SKM-1 (cell line): ENCODE data around the gene TMEM170A.
"Not testable (repeated sequence)": the region's sequence is repeated elsewhere in the genome, so short reads cannot be mapped to it uniquely, and the experiment has no call there.

ENCODE experiments used
- DNase-seq: peaks from one replicate; lab custom pipeline; 2025; ENCODE audit not compliant: unreplicated experiment; lab: John Stamatoyannopoulos, UW

TMEM170A gene, protein sequence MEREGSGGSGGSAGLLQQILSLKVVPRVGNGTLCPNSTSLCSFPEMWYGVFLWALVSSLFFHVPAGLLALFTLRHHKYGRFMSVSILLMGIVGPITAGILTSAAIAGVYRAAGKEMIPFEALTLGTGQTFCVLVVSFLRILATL

DNA sequence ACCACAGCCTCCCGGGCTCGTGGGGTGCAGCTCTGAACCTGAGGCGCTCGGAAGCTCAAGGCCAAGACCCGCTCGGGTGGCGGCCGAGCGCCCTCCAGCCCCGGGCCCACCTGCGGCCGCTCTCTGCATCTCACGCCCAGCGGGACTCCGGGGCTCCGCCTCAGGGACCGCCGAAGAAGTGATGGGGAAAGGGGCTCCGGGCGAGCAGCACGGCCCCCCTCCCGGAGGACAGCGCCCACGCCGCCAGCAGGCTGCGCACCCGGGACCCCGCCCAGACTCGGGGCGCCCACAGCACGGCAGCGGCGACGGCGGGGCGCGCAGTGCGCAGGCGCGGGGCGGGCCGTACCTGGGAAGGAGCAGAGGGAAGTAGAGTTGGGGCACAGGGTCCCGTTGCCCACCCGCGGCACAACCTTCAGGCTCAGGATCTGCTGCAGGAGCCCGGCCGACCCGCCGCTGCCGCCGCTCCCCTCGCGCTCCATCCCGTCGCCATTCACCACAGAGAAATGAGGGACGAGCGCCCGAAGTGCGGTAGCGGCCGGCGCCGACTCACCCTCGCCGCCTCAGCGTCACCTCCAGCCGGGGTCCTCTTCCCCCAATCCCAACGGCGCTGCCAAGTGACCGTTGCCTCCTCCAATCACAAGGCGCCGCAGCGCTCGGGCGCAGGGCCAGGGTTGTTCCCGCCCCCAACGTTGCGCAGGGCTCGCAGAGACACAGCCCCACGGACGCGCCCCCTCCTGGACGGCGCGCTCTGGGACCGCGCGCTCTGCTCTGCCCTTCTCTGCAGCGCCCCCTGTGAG, at the start of gene TMEM170A:
TMEM170A (minus strand) TSS at position 568 of the 797 bp plus-strand sequence; CDS start at position 479, 89 bp downstream.
- peak; percentile 97 for DNase-seq

DNA sequence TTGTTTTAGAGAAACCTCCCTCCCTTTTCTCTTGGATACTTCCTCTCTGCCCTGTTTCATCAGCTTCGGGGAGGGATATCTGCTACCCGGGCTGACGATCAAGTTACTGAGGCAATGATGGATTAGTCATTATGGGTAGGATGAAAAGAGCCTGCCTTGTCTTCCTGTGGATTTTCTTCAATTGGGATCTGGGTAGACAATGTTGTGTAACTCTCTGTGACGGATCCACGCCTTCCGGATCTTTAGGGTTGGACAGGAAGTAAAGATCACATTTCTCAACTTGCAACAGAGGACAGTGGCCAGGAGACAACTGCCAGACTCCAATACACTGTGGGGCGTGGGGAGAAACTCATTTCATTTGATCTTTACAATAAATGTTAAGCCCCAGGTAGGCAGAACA, 42.1 kb upstream of the TMEM170A start:
- DNase-seq = peak; percentile 78

DNA sequence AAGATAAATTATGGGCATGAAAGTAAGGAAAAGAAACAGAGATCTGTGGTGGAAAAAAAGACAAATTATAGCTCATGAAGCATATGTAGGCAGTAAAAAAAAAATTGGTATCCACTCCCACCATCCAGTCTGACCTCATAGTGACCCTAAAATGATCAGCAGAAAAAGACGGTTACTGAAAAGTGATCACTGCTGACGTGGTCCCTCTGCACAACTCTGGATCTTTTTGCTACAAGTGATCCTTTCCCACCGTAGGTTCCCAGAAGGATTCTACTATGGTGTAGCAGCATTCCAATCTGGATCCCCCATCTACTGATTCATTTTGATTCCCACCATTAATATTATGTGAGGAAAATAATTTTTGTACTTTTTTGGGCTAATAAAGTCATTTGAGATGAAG, 41.6 kb upstream of the TMEM170A start:
- no peak for DNase-seq

DNA sequence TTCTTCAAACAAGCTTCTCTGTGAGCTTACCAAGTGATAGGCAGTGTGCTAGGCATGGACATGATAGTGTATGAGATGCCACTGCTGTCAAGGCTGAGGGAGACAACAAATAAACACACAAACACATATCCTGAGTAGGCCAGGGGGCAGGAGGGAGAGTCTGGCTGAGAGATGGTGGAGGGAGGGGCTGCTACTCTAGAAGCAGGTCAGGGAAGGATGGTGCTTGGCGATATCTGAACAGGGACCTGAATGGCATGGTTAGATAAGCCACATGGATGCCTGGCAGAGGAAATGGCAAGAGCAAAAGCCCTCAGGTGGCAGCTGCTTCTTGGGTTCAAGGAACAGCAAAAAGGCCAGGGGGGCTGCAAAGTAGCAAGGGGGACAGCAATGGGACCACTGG, 39.3 kb upstream of the TMEM170A start:
- no peak for DNase-seq

DNA sequence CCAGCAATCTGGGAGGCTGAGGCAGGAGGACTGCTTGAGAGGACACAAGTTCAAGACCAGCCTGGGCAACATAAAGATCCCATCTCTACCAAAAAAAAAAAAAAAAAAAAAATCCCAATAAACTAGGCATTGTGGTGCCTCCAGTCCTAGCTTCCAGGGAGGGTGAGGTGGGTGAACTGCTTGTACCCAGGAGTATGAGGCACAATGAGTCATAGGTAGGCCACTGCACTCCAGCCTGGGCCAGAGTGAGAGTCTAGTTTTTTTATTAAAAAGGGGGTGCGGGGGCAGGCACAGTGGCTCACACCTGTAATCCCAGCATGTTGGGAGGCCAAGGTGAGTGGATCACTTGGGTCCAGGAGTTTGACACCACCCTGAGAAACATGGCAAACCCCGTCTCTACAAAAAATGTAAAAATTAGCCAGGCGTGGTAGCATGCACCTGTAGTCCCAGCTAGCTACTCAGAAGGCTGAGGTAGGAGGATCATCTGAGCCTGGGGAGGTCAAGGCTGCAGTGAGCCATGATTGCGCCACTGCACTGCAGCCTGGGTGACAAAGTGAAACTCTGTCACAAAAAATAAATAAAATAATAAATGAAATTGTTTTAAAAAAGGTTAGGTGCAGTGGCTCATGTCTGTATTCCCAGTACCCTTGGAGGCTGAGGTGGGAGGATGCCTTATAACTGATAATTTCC, 38.6 kb upstream of the TMEM170A start:
- DNase-seq = no peak

DNA sequence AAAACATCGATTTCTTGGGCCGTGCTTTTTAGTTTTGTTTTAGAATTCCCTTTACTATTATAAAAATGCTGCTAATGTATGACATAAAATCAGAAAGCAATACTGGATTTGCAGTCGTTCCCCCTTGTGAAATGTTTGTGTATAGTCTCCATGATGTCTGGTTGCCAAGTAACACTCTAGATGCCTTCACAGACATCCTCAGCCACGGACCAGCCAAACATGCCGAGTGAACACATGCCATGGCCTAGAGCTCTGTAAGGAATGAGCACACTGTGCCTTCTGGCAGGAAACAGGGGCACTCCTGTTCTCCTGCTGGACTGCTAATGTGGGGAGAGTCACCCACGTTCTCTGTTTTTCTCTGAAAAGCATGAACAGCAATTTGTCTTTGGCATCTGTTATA, 37.3 kb upstream of the TMEM170A start:
- DNase-seq = not testable (repeated sequence)

DNA sequence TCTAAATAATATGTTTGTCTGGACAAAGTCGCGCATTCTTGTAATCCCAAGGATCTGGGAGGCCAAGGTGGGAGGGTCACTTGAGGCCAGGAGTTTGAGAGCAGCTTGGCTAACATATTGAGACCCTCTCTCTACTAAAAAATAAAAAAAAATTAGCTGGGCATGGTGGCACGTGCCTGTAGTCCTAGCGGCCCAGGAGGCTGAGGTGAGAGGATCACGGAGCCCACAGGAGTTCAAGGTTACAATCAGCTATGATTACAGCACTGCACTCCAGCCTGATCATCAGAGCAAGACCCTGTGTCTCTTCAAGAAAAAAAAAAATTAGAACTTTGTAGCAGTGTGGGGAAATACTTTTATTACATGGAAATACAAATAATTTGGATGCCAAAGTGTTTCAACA, 36.9 kb upstream of the TMEM170A start:
- no peak for DNase-seq

DNA sequence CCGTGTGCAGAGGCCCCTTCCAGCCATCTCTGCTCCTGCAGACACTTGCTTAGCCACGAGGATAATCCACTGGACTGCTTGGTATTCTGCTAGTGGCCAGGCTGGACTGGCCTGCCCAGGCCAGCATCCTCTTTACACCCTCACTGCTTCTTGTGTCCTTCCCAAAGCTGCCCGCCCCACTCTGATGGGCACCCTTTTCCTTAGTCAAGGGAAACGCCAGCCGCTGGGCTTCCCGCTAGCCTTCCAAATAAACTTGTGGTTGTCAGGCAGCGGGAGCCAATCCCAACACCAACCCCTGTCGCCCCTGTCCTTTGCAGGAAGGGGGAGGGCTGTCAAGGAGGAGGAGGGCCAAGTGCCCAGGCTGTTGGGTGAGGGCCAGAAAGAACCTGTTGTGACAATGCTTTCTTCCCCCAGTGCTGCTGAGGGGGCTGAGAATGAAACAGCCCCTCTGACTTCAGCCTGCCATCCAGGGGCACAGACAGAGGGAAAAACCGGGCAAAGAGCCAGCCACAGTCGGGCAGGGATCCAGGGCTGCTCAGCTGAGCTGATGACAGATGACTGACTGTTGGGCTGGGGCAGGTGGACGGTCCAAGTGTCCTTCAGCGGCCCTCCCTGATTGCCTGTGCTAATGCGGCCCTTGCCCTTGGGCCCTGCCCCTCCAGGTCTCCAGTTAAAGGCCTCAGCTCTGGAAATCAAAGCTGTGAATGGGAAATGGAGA, 34.3 kb upstream of the TMEM170A start:
- DNase-seq = not testable (repeated sequence)

DNA sequence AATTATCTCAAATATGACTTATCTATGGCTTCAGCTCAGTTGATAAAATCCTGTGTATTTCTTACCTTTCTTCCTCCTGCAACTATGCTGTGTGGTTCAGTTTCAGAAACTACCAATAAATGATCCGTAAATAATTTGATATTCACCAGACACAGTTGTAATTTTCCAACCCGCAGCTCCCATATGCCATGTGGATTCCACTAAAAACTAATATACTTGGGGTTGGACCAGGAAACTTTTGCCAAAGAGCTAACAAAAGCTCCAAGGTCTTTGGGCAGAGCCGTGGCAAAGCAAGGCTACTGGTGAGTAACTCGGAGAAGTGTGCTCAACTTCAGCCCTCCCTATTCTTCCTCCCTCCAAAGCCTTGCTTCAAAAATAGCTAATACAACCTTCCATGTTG, 33.1 kb upstream of the TMEM170A start:
- DNase-seq = no peak

DNA sequence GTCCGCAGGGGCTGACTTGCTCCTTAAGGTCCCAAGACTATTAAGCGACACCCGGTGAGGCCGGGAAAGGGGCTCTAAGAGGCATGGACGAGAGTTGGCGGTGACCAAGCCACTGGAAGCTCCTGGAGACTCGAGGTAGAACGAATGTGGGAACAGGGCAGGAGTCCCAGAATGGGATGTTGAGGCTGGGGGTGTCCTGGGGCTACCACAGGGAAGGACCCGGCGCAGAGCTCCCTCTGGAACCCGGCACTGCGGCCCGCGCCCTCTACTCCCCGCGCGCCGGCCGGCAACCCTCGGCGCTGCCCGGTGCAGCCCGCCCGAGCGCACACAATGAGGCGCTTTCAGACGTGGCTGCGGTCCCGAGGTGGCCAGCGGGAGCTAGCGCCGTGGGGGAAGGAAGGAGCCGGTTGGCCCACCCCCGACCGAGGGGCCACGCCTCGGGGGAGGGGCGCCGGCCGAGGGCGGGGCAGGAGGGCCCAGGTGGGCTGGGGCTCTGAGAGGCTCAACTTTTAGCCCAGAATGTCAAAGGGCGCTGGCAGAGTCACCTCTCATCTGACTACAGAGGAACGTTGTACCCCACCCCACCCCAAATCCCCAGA, 30.7 kb upstream of the TMEM170A start, which contains the start of gene CHST6:
CHST6 (minus strand) TSS at position 366 of the 599 bp plus-strand sequence. CDS start 15,613 bp downstream, outside the sequence.
- no peak for DNase-seq

DNA sequence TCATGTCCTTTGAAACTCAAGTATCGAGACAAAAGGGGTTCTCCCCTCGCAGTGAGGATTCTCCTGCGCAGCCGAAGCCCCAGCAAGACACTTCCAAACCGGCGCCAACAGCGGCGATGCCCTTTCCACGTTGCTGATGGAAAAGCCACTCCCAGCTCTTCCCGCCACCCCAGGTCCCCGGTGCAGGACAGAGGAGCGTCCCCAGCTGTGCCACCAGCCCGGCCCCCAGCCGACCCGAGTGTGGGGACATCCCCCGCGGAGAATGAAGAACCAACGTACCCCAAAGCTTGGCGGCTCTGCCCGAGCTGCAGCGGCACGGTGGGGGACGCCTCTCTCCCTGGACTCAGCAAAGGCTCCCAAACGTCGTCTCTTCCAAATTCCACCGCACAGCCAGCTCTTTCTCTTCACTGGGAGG, 30.2 kb upstream of the TMEM170A start:
- no peak for DNase-seq

DNA sequence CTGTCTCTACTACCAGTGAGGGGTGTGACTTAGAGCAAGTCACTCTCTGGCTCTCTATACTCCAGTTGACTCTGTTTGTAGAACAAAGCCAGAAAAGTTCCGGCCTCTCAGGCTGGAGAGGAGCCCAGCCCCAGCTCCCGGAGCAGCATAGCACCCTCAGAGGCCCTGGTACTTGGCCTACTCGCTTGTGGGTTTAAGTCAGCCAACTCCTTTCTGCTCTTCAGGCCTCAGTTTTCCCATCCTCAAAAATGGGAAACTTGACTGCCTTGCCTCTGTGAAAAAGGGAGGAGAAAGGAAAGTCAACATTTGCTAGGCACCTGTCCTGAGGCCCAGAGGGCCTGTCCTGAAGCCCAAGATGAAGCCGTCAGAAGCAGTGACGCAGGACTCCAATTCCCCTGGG, 29.7 kb upstream of the TMEM170A start:
- no peak for DNase-seq

DNA sequence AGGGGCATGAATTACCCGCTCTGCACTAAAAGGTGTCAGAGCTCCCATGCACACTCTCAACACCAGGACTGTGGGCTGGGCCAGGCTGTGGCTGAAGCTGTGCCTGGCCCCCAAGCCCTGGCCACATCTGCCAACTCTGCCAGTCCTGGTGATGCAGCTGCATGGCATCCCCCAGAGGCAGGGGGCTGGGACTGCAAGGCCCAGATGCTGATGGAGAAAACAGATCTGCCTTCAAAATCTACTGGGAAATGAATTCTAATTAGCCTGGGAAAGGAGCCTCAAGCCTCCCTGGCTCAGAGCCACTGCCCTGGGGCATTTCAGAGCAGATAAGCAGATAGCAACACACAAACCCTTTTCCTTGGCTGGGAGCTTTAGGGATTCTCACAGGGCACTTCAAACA, 27.4 kb upstream of the TMEM170A start:
- DNase-seq = no peak

DNA sequence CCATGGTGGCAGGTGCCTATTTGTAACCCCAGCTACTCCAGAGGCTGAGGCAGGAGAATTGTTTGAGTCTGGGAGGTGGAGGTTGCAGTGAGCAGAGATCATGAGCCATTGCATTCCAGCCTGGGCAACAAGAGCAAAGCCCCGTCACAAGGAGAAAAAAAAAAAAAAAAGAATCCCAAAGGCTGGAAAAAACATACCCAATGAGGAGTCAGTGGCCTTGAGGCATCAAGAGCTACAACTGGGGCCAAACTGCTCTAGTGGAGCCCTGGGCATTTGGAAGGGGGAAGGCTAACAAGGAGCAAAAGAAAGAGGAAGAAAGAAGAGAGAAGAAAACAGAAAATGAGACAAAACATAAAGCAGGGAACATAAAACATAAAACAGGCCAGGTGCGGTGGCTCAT, 23.8 kb upstream of the TMEM170A start:
- no peak for DNase-seq

DNA sequence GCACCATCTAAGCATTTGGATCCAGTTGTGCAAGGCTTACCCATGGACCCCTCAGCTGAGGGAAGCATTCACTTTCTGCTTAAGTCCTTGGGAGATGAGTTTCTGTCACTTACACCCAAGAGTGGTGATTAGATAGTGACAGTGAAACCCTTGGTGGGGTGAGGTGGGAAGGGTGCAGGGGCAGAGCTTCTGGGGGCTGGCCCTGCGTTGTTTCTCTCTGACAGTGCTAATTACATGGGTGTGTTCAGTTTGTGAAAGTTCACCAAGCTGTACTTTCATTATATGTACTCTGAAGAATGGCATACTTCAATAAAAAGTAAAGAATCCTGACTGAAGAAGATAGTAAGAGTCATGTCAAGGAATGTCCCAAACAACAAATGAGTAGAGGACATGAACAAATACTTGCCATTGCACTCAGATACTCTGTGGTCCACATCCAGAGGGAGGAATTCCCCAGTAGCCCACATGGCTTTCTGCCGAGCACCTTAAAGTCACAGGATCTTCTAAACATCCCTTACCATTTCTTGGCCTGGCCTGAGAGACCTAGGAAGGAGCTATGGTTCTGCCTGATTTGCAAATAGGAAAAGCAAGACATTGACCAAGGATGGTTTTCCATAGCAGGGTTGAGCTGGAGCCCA, 22.3 kb upstream of the TMEM170A start:
- no peak for DNase-seq

DNA sequence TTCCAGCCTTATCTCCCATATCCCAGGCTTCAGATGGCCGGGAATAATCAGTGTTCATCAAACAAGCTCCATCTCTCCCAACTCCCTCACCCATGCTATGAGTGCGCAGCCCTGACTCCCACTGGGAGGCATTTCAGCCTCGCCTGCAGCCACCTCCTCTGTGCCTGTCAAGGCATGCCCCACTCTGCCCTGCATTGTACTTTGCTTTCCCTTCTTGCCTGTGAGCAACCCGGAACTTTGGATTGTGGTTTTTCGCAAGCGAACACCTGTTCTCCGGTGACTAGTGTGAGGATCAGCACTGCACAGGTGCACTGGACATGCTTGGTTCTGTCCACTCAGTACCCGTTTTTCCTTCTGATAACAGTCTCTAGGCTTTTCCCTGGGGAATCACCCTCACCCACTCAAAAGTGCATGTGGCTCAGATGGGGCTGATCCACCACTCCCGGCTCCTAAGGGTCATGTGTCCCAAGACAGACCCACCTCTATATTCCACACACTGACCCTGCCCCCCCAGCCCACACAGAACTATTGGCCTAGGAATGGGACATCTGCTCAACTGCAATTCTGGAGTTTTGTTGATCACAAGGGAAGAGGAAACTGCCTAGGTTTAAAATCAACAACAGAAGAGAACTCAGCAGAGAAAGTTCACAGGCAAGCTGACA, 21.7 kb upstream of the TMEM170A start:
- no peak for DNase-seq

DNA sequence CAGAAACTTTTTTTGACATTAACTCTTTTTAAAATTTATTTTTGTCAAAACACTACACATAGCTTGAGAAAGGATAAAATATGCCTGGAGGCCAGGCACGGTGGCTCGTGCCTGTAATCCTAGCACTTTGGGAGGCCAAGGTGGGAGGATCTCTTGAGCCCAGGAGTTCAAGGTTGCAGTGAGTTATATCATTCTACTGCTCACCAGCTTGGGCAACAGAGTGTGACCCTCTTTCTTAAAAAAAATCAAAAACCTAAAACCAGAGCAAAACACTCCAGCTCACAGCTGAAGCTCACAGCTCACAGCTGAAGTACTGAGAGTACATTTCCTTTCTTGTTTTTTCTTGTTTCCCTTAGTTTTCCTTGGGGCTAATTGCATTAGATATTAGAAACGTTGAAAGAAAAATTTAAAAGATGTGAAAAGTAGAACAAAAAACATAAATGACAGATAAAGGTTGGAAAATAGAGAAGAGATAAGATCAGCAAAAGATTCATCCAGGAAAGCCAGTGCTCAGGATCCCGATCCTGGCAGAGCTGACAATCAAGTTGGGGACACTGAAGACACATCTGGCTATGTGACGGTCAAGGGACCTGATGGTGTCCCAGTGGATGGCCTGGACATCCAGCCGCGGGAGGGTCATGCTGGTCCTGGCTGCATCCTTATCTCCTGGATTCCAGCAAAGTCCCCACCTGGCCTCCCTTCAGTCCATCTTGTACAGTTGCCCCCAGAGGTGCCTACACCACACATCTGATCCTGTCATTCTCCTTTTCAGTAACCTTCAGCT, 20.9 kb upstream of the TMEM170A start:
- DNase-seq = no peak

DNA sequence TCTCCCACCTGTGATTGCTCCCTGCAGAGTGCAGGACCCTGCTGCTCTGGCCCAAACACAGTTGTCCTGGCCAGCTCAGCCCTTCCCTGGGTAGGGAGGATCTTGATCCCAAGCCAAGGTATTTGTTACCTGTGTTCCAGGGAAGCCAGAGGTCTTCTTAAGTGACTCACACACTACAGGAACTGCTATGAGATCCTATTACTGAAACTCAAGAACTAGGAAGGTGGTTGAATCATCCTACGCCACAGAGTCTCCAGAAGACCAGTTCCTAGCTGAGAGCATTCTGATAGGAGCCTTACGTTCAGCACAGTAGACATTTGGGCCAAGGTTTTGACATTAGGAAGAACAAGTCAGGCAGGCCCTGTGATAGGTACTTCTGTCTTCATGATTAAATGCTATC, 18.7 kb upstream of the TMEM170A start:
- no peak for DNase-seq
